Activated naive CD4-positive, alpha-beta T cell treated with anti-CD3 and anti-CD28 coated beads, Interleukin-2, amount 50 U/mL, for 72 hours (primary cell): Measurements from ENCODE around the gene TMEM107. TPM values are rescaled to one million over a fixed set of nuclear protein-coding genes. Genes with fewer than 3 reads are reported as not detected.

Experiments used
- ATAC-seq, 2 donors: fragments of 150-1000 bp; cut with Tn5 transposase; 2 replicates each; pipeline ENCODE4 v1.10.0; 2021; ENCODE audit warnings: mild to moderate bottlenecking in 2 of 2, moderate library complexity in 2 of 2
- DNase-seq, 2 donors: peaks; one replicate each; pipeline ENCODE4 v3.0.0; 2021 to 2022; ENCODE audit warnings: low spot score in 2 of 2
- H3K27ac Mint-ChIP-seq, 2 donors: one replicate each; pipeline ENCODE4 v1.8.0; 2022; ENCODE audit warnings: mild to moderate bottlenecking in 2 of 2, mixed read lengths in 2 of 2
- H3K36me3 Mint-ChIP-seq, 2 donors: one replicate each; pipeline ENCODE4 v1.8.0; 2022; ENCODE audit warnings: mixed read lengths in 2 of 2
- H3K9me3 Mint-ChIP-seq, 2 donors: one replicate each; pipeline ENCODE4 v1.8.0; 2022; ENCODE audit warnings: mixed read lengths in 2 of 2
- total RNA-seq, 2 donors: library from RNA; stranded (reverse); gene quantifications; one replicate each; pipeline ENCODE4 v1.2.3, GENCODE V29; 2022

The TMEM107 gene
- total RNA-seq, 2 donors from 2014 or later, result 32.7 to 48.9 TPM

GRCh38 chr17:8138374-8138671 is 37.9 kb downstream of the TMEM107 start:
- H3K27ac Mint-ChIP-seq, result no peak overlapping the region
- no peaks in the 10 kb centered on the region for H3K9me3 Mint-ChIP-seq
- no peak for DNase-seq
- H3K36me3 Mint-ChIP-seq, result peaks cover 0 to 8% of the 10 kb centered on the region in 2 donors
- peak in 1 of 2 donors; percentile 49 for ATAC-seq

DNA sequence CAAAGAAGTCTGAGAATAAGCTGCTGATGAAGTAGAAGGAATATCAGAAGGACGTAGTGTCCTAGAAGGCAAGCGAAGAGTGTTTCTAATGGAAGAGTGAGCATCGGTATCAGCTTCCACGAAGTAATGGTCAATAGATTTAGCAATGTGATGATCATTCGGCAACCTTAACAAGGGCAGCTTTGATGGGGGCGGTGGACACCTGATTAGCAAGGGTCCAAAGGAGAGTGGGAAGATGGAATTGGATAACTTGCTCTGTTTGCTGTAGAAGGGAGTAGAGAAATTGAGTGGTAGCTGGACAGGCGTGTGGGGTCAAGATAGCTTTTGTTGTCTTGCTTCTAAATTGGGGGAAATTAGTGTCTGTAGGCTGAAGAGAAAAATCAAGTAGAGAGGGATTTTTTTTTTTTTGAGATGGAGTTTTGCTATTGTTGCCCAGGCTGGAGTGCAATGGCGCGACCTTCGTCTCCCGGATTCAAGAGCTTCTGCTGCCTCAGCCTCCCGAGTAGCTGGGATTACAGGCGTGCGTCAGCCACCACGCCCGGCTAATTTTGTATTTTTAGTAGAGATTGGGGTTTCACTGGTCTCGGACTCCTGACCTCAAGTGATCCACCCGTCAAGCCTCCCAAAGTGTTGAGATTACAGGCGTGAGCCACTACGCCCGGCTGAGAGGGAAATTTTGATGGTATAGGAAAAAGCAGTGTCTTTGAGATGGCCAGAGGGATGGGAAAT is 38.4 kb downstream of the TMEM107 start:
- ATAC-seq (no peak), DNase-seq (peak in 1 of 2 donors; percentile 62)
- Mint-ChIP-seq H3K9me3 (no peaks in the 10 kb centered on the region), H3K27ac (no peak overlapping the region), H3K36me3 (peaks cover 0 to 8% of the 10 kb centered on the region in 2 donors)

- Mint-ChIP-seq H3K9me3 (no peaks in the 10 kb centered on the region), H3K27ac (no peak overlapping the region), H3K36me3 (no peaks in the 10 kb centered on the region)
- ATAC-seq (no peak), DNase-seq (no peak)
These were observed 42.2 kb downstream of the TMEM107 start for GRCh38 chr17:8133941-8134340.

DNA sequence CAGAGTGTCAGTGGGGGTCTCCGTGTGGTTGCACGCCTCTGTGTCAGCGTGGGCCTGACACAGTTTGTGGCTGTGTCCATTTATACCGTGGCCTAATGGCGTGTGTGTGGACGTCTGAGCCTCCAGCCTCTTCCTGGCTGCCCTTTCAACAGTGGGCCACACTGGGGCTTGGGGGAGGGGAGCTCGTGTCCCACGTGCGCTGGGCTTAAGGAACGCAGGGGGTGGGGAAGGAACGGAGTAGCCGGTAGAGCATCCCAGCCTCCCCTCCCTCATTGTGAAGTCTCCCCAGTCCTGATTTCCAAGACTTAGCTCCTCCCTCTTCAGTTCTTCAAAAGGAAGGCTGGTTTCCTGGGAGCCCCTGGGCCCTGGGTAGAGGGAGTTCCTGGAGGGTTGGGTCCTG is 42.8 kb downstream of the TMEM107 start:
- H3K9me3 Mint-ChIP-seq, result no peaks in the 10 kb centered on the region
- H3K36me3 Mint-ChIP-seq, result no peaks in the 10 kb centered on the region
- ATAC-seq, result no peak
- DNase-seq, result no peak
- H3K27ac Mint-ChIP-seq, result no peak overlapping the region

DNA sequence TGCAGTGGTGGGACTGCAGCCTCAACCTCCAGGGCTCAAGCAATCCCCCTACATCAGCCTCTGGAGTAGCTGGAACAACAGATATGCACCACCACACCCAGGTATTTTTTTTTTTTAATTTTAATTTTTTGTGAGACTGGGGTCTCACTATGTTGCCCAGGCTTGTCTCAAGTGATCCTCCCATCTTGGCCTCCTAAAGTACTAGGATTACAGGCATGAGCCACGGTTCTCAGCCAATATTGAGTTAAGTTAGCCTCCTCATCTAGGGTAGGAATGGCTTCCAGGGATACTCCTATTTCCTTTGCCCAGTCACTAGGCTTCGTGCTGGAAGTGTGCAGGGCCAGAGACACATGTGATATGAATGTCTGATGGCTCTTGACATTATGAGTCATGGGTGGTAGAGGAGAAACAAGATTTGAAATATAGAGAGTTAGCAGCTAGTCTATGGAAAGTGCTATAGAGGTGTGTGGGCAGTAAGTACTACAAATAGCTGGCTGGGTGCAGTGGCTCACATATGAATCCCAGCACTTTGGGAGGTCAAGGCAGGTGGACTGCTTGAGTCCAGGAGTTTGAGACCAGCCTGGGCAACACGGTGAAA is 44.2 kb downstream of the TMEM107 start:
- H3K9me3 Mint-ChIP-seq, result no peaks in the 10 kb centered on the region
- DNase-seq (no peak), ATAC-seq (peak; percentile 58 to 64)
- peaks cover 0 to 3% of the 10 kb centered on the region in 2 donors for H3K36me3 Mint-ChIP-seq
- H3K27ac Mint-ChIP-seq, result peak overlapping the region in 1 of 2 donors; percentile 32

DNA sequence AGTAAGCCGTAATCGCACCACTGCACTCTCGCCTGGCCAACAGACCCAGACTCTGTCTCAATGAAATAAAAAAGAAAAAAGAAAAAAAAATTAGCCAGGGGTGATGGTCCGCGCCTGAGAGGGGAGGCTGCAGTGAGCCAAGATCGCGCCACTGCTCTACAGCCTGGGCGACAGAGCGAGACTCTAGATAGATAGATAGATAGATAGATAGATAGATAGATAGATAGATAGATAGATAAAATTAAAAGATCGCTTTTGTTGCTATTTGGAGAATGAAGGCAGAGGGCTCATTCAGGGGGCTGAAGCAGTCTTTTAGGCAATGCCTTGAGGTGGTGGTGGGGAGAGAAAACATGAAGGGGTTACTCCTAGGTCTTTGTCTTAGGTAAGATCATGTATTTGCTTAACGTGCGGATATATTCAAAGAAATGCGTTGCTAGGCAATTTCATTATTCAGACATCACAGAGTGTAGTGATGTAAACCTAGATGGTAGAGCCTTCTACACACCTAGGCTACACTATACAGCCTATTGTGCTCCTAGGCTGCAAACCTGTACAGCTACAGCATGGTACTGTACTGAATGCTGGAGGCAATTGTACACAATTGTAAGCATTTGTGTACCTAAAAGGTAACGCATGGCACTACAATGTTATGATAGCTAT is 47.9 kb downstream of the TMEM107 start:
- ATAC-seq, result no peak
- no peaks in the 10 kb centered on the region for H3K9me3 Mint-ChIP-seq
- H3K27ac Mint-ChIP-seq, result no peak overlapping the region
- H3K36me3 Mint-ChIP-seq, result peaks cover 8 to 19% of the 10 kb centered on the region in 2 donors
- DNase-seq, result no peak

DNA sequence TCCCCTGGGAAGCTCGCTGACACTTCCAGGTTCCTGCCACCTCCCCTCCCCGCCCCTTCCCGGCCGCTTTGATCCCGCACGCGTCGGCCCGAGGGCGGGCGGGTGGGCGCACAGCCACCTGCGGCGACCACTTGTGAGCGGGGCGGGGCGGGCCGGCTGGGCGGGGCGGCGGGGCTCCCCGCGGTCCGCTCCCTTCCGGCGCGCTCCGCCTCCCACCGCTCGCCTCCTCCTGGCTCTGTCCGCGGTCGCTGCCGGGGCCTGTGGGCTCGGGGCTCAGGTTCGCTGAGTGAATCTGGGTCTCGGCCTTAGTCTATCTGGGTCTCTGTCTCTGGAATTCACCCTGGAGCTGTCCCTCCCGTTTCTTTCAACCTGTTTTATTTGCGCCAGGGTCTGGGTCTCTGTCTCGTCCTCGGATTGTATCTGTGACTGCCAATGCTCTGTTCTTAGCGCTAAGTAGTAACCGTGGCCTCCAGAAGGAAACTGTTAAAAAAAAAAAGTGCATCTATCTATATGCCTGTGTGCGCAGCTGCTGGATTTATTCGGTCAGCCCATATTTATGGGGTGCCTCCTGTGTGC is 49.6 kb downstream of the TMEM107 start:
- DNase-seq (peak; percentile 60 to 75), ATAC-seq (peak; percentile 50 to 61)
- no peaks in the 10 kb centered on the region for H3K9me3 Mint-ChIP-seq
- H3K36me3 Mint-ChIP-seq, result peaks cover 8 to 19% of the 10 kb centered on the region in 2 donors
- peak overlapping the region; percentile 99 to 100 for H3K27ac Mint-ChIP-seq

DNA sequence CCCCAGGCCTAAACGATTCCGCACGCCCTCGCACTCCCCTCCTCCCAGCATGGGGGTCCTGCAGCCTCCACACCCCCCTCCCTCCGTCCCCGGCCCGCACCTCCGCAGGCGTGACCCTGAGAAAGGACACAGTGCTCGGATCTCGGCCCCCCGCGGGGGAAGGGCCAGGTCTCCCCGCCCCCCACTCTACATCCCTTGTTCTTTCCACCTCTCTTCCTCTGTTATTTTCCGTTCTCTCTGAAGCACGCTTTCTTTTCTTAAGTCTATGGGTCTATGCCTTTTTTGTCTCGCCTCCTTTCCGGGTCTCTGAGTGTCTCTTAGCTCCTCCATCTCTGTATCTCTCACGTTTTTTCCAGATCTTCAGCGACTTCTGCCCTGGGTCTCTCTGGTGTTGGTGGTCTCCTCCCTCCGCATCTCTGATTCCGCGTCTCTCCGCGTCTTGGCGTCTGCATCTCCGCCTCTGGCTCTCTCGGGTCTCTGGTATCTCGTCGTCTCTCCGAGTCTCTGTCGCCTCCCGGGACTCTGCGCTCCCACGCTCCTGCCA is 50.2 kb downstream of the TMEM107 start:
- Mint-ChIP-seq H3K36me3 (peaks cover 8 to 19% of the 10 kb centered on the region in 2 donors), H3K9me3 (no peaks in the 10 kb centered on the region), H3K27ac (peak overlapping the region; percentile 99 to 100)
- peak; percentile 2 to 8 for ATAC-seq
- DNase-seq, result peak; percentile 48 to 72

- Mint-ChIP-seq H3K36me3 (peaks cover 8 to 19% of the 10 kb centered on the region in 2 donors), H3K27ac (peak overlapping the region; percentile 99 to 100), H3K9me3 (no peaks in the 10 kb centered on the region)
- peak; percentile 88 to 95 for DNase-seq
- peak; percentile 33 to 49 for ATAC-seq
These were observed 50.8 kb downstream of the TMEM107 start for GRCh38 chr17:8125154-8125946.

DNA sequence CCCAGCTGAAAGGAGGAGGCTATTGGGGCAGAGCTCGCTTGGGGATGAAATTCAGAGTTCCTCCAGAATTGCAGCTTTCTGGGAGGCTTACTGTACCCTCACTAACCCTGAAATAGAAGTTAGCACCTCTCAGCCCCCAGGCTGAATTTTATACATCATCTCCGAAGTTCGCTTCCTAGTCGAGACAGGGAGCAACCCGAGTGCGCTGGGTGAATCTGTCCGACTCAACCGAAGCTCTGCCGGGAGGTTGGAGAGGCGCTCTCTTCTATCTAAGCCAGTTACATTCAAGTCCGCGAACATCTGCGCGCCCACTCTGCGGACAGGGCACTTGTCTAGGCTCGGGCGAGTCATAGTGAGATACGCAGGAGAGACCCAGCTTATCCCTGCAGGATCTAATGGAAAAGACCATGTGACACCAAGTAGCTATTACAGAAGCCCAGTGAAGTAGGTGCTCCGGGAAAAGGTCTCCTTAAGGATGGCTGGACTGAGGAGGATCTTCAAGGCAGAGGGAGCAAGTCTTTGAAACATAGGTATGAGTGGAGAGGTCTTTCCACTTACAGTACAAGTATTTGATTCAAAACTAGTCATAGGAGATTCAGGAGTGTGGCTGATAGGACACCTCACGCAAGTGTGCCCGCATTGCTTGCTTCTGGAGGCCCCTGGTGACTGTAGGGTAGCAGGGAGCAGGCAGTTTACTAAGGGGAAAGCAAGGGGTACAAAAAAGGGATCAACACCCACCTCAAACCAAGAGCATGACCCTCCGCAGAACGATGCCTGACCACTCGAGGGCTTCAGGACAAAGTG is 51.6 kb downstream of the TMEM107 start:
- peak overlapping the region; percentile 99 to 100 for H3K27ac Mint-ChIP-seq
- DNase-seq, result peak in 1 of 2 donors; percentile 34
- peak in 1 of 2 donors; percentile 7 for ATAC-seq
- peaks cover 8 to 19% of the 10 kb centered on the region in 2 donors for H3K36me3 Mint-ChIP-seq
- no peaks in the 10 kb centered on the region for H3K9me3 Mint-ChIP-seq

- H3K9me3 Mint-ChIP-seq, result no peaks in the 10 kb centered on the region
- ATAC-seq (no peak), DNase-seq (peak in 1 of 2 donors; percentile 24)
- peaks cover 8 to 19% of the 10 kb centered on the region in 2 donors for H3K36me3 Mint-ChIP-seq
- H3K27ac Mint-ChIP-seq, result peak within 1 kb of the TSS; percentile 99 to 100
These were observed 52.4 kb downstream of the TMEM107 start, which contains the start of gene HES7 for GRCh38 chr17:8123695-8124349. TSS of gene HES7 (minus strand) at chr17:8124106. CDS start at chr17:8124084, 22 bp downstream.

DNA sequence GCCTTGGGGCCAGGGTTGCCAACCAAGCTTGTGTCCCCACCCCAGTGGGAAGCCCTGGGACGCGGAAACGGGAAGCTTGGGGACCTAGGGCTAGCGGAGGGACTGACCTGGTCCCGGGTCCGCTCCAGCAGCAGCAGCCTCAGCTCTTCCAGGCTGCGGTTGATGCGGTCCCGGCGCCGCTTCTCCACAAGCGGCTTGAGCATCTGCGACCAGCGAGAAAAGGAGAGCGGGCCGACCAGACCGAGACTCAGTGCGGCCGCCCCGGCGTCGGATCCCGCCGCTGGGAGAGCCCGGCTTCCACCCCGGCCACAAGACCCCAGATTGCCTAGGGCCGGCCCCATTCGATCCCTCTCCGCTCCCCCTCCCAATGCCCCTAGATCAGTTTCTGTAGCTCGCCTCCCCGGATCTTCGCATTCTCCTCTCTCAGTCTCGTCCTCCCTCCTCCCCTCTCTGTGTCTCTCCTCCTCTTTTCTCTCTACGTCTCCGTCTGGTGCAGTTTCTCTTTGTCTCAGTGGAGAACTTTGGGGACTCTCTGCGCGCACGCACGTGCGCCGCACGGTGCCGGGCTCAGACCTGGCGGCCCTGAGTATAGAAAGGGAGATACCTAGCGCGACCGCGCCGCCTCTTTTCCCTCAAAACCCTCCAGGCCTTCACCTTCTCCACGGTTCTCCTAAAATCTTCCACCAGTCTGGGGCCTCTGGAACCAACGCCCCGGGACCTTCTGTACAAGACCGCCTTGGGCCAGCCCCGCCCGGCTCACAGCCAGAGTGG is 53.1 kb downstream of the TMEM107 start:
- ATAC-seq (peak in 1 of 2 donors; percentile 19), DNase-seq (peak; percentile 60 to 65)
- Mint-ChIP-seq H3K36me3 (peaks cover 8 to 19% of the 10 kb centered on the region in 2 donors), H3K27ac (peak overlapping the region; percentile 20 to 57), H3K9me3 (no peaks in the 10 kb centered on the region)
